ENCODE data around the gene SIRPB2. TPM values are rescaled to one million over a fixed set of nuclear protein-coding genes. Genes with fewer than 3 reads are reported as not detected.

SIRPB2 gene
- total RNA-seq, 6 experiments from 2014 or later = 0.55 to 5.6 (median 2.4) TPM

- intact Hi-C loops (cut with DNase I) = no loop called here
- TF ChIP-seq POLR2A (IDR thresholded peaks at IDR 0.05) (no peak), CTCF (IDR thresholded peaks at IDR 0.05) (no peak)
- H3K36me3 ChIP-seq = peaks cover 7 to 100% (median 61%) of the 10 kb centered on the region in 4 donors
- H3K4me1 ChIP-seq = no peaks in the 10 kb centered on the region
- H3K27ac ChIP-seq = no peak overlapping the region
- H3K9me3 ChIP-seq = no peaks in the 10 kb centered on the region
- no peaks in the 10 kb centered on the region for H3K27me3 ChIP-seq
- ATAC-seq = peak; percentile 22 to 39 (median 34)
- H3K4me3 ChIP-seq = no peak overlapping the region
- DNase-seq = no peak
- 76% methylated on average over 4 of the region's 4 CpGs for WGBS (ENCODE audit: insufficient coverage, low coverage, low lambda C conversion rate, missing lambda C conversion rate)
These were observed 43.1 kb downstream of the SIRPB2 start for GRCh38 chr20:1448081-1448620.

DNA sequence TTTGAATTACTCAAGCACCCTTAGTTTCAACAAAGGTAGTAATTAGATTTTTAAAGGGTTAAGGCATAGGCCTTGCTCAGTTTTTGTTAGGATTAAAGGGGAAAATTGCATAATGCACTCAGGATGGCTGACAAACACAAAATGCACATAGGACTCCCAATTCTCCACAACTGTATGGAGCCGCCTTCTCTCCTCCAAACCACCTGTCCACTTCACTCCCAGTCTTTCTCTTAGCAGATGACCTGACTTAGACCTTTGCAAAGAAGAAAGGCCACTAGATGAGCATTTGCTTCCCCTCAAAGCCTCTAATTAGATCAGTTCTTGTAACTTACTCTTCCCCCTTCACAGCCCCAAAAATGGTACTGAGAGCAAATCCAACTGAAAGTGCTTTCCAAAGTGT lies 44.7 kb downstream of the SIRPB2 start:
- Histone ChIP-seq H3K27me3 (no peaks in the 10 kb centered on the region), H3K36me3 (peaks cover 0 to 100% (median 54%) of the 10 kb centered on the region in 4 donors), H3K27ac (no peak overlapping the region), H3K4me1 (no peaks in the 10 kb centered on the region), H3K9me3 (no peaks in the 10 kb centered on the region), H3K4me3 (no peak overlapping the region)
- intact Hi-C loops (cut with DNase I) = no loop called here
- TF ChIP-seq CTCF (IDR thresholded peaks at IDR 0.05) (no peak), POLR2A (IDR thresholded peaks at IDR 0.05) (no peak)
- WGBS (ENCODE audit: insufficient coverage, low coverage, low lambda C conversion rate, missing lambda C conversion rate) = 100% methylated on average over 1 of the region's 1 CpG
- ATAC-seq (no peak), DNase-seq (no peak)

DNA sequence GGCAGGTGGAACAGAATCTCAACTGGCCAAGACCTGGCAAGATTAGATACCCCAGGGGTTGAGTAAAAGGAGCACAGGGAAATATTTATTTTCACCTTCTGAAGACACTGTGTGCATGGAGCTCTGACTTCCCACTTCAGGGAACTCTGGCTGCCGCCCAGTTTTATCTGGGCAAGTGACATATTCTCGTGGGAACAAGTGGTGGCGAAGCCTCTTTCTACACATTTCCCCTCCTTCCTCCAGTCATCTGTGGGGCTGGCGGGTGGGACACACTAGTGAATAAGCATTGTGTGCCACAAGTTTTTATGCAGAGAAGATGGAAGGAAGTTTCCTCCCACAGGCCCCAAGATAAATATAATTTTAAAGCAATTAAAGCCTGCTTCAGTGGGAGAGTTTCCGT lies 48.1 kb downstream of the SIRPB2 start:
- WGBS (ENCODE audit: insufficient coverage, low coverage, low lambda C conversion rate, missing lambda C conversion rate) = 77% methylated on average over 4 of the region's 5 CpGs
- TF ChIP-seq CTCF (IDR thresholded peaks at IDR 0.05) (no peak), POLR2A (IDR thresholded peaks at IDR 0.05) (no peak)
- Histone ChIP-seq H3K27ac (no peak overlapping the region), H3K4me1 (no peaks in the 10 kb centered on the region), H3K27me3 (no peaks in the 10 kb centered on the region), H3K36me3 (peaks cover 0 to 66% (median 38%) of the 10 kb centered on the region in 4 donors), H3K4me3 (no peak overlapping the region), H3K9me3 (no peaks in the 10 kb centered on the region)
- intact Hi-C loops (cut with DNase I) = loop anchor here in 1 of 2 donors (5.0 kb wide), 1 partner anchor 131 kb away; no protein-coding TSS in a partner anchor
- DNase-seq (no peak), ATAC-seq (no peak)

GRCh38 chr20:1442304-1442703 lies 48.9 kb downstream of the SIRPB2 start:
- H3K4me1 ChIP-seq = no peaks in the 10 kb centered on the region
- no peak overlapping the region for H3K27ac ChIP-seq
- no peaks in the 10 kb centered on the region for H3K27me3 ChIP-seq
- no CpG with 5 or more reads among the region's 2 CpGs for WGBS (ENCODE audit: insufficient coverage, low coverage, low lambda C conversion rate, missing lambda C conversion rate)
- ATAC-seq = no peak
- peaks cover 0 to 59% (median 35%) of the 10 kb centered on the region in 4 donors for H3K36me3 ChIP-seq
- intact Hi-C loops (cut with DNase I) = loop anchor here in 1 of 2 donors (5.0 kb wide), 1 partner anchor 130 kb away; no protein-coding TSS in a partner anchor
- no peak for DNase-seq
- TF ChIP-seq POLR2A (IDR thresholded peaks at IDR 0.05) = no peak
- TF ChIP-seq CTCF (IDR thresholded peaks at IDR 0.05) = no peak
- no peak overlapping the region for H3K4me3 ChIP-seq
- no peaks in the 10 kb centered on the region for H3K9me3 ChIP-seq
